K562 (cell line): ENCODE results near the gene TMX3. TPM values are rescaled to one million over a fixed set of nuclear protein-coding genes. Genes with fewer than 3 reads are reported as not detected.

Source experiments
- ATAC-seq: fragments of 200-7000 bp; cut with Tn5 transposase; 3 replicates; pipeline ENCODE4 v1.9.1; 2020; ENCODE audit warnings: moderate library complexity
- Bru-seq: library from RNA; stranded (reverse); fragments of 400-500 nt; gene quantifications from one replicate; lab custom pipeline; 2021; lab: Mats Ljungman, UMichigan
- BruChase-seq, 2 experiments: library from RNA; stranded (reverse); fragments of 400-500 nt; gene quantifications; one replicate each; lab custom pipeline; 2021; lab: Mats Ljungman, UMichigan
- BruUV-seq: library from RNA; stranded (reverse); fragments of 400-500 nt; replicated peaks from 2 replicates; lab custom pipeline; 2021; lab: Mats Ljungman, UMichigan
- CTCF ChIA-PET: fragments of 300-600 bp; formaldehyde crosslinking; extraction: SDS; loops from one replicate; lab custom pipeline; 2021; ENCODE audit warnings: low intra/inter-chr PET ratio; lab: Yijun Ruan, JAX
- POLR2A ChIA-PET: fragments of 300-600, 350-650 bp; sonication (Branson Sonifier 250); formaldehyde crosslinking; extraction: SDS; loops from one replicate; lab custom pipeline; 2021; ENCODE audit warnings: antibody characterized with exemption, inconsistent platforms; lab: Yijun Ruan, JAX
- DNase-seq, 4 experiments: peaks; one replicate each; pipeline versions ENCODE4 v3.0.0 to v3.0.0-alpha.2; 2011 to 2018; ENCODE audit warnings: low spot score in 3 of 4, mixed read lengths in 3 of 4; ENCODE audit errors: extremely low read depth in 1 of 4
- FAIRE-seq: peaks from 2 replicates; lab custom pipeline; 2011; peaks lifted over from hg19 to GRCh38; lab: Jason Lieb, UNC
- H2AFZ ChIP-seq: 2 replicates; pipeline ENCODE4 v1.6.0; 2011; ENCODE audit warnings: low read depth, low read length, control low read depth, inconsistent platforms
- H3K27ac ChIP-seq: fragments of 200-600 bp; 3 replicates; pipeline ENCODE4 v1.8.0; 2011; ENCODE audit warnings: low read depth, mild to moderate bottlenecking, control low read depth, inconsistent platforms, low read length, moderate library complexity, mixed read lengths; ENCODE audit errors: extremely low read depth
- H3K27me3 ChIP-seq, 2 experiments: fragments of 300-600 bp in 1 of 2; 2 replicates in 1 of 2; 3 replicates in 1 of 2; pipeline versions ENCODE4 v1.6.0 to v1.8.0; 2011; ENCODE audit warnings: inconsistent platforms in 2 of 2, low read length in 2 of 2, mild to moderate bottlenecking in 1 of 2, mixed read lengths in 1 of 2, moderate library complexity in 1 of 2; ENCODE audit not compliant: control insufficient read depth in 2 of 2, insufficient read depth in 2 of 2
- H3K36me3 ChIP-seq: fragments of 300-600 bp; 3 replicates; pipeline ENCODE4 v1.8.0; 2011; ENCODE audit warnings: mild to moderate bottlenecking, low read length, inconsistent platforms; ENCODE audit not compliant: control insufficient read depth, insufficient read depth
- H3K4me1 ChIP-seq, 2 experiments: fragments of 200-600 bp in 1 of 2; replicated peaks in 1 of 2; 2 replicates in 1 of 2; 3 replicates in 1 of 2; pipeline versions ENCODE4 v1.5.1 to v1.8.0; 2011; ENCODE audit warnings: inconsistent platforms in 2 of 2, low read length in 2 of 2, mild to moderate bottlenecking in 1 of 2, mixed read lengths in 1 of 2, moderate library complexity in 1 of 2; ENCODE audit not compliant: control insufficient read depth in 2 of 2, insufficient read depth in 2 of 2
- H3K4me2 ChIP-seq: 2 replicates; pipeline ENCODE4 v1.6.1; 2011; ENCODE audit warnings: low read length, control low read depth, inconsistent platforms, mixed read lengths; ENCODE audit not compliant: insufficient read depth
- H3K4me3 ChIP-seq: fragments of 200-600 bp; sonication (generic), shearing (Covaris generic); 2 replicates; pipeline ENCODE4 v1.5.1; 2016; ENCODE audit warnings: control low read depth, inconsistent platforms
- H3K79me2 ChIP-seq: fragments of 200-600 bp; 3 replicates; pipeline ENCODE4 v1.8.0; 2011; ENCODE audit warnings: low read length, inconsistent platforms; ENCODE audit not compliant: control insufficient read depth, insufficient read depth
- H3K9ac ChIP-seq, 2 experiments: 2 replicates each; pipeline versions ENCODE4 v1.6.0 to v1.6.1; 2011; ENCODE audit warnings: low read depth in 2 of 2, low read length in 2 of 2, control low read depth in 1 of 2, inconsistent platforms in 1 of 2, mild to moderate bottlenecking in 1 of 2, mixed read lengths in 1 of 2; ENCODE audit not compliant: insufficient read depth in 1 of 2
- H3K9me1 ChIP-seq: one replicate; pipeline ENCODE4 v1.6.0; 2011; ENCODE audit warnings: inconsistent platforms, mild to moderate bottlenecking, low read length, moderate library complexity; ENCODE audit not compliant: control insufficient read depth, insufficient read depth
- H3K9me3 ChIP-seq: replicated peaks from 2 replicates; pipeline ENCODE4 v1.5.1; 2011; ENCODE audit warnings: low read depth, low read length, inconsistent platforms; ENCODE audit not compliant: control insufficient read depth, insufficient read depth
- H4K20me1 ChIP-seq: replicated peaks from 2 replicates; pipeline ENCODE4 v1.6.1; 2011; ENCODE audit warnings: low read length, inconsistent platforms, mixed read lengths; ENCODE audit not compliant: control insufficient read depth, insufficient read depth
- ETV1 ChIP-seq: fragments of 450-650 bp; conservative IDR thresholded peaks from 2 replicates; pipeline ENCODE4 v1.6.1; 2016; ENCODE audit warnings: missing genetic modification characterization, control low read depth, low read depth, missing compliant biosample characterization
- GABPB1 ChIP-seq: sonication (generic); formaldehyde crosslinking; IDR thresholded peaks from 2 replicates; pipeline ENCODE4 v1.8.0; 2022; ENCODE audit warnings: mild to moderate bottlenecking, missing genetic modification reagents
- L3MBTL2 ChIP-seq: fragments of 450-650 bp; IDR thresholded peaks from 2 replicates; pipeline ENCODE4 v1.6.1; 2016; ENCODE audit warnings: mild to moderate bottlenecking, moderate library complexity
- PHF8 ChIP-seq: fragments of 200-600 bp; sonication (generic); IDR thresholded peaks from 2 replicates; pipeline ENCODE4 v1.6.1; 2012; ENCODE audit warnings: mixed run types, mild to moderate bottlenecking, inconsistent platforms, low read length, moderate library complexity, borderline replicate concordance
- POLR2AphosphoS5 ChIP-seq: IDR thresholded peaks from 2 replicates; pipeline ENCODE4 v1.6.1; 2011; ENCODE audit warnings: mild to moderate bottlenecking, low read depth, low read length, moderate library complexity; ENCODE audit not compliant: control insufficient read depth, insufficient read depth
- RBBP5 ChIP-seq: fragments of 200-600 bp; sonication (generic); IDR thresholded peaks from 2 replicates; pipeline ENCODE4 v1.6.1; 2012; ENCODE audit warnings: borderline replicate concordance, mild to moderate bottlenecking, low read length, control low read depth, inconsistent platforms; ENCODE audit not compliant: insufficient read depth, poor library complexity, severe bottlenecking
- TBP ChIP-seq: optimal IDR thresholded peaks from 2 replicates; pipeline ENCODE3; 2011; ENCODE audit warnings: low read depth, low read length, improper control_type of control experiment
- TRIM24 ChIP-seq, 2 experiments: fragments of 450-650 bp; IDR thresholded peaks; 2 replicates each; pipeline ENCODE4 v1.6.1; 2016
- WGBS: fragments of 100-300 bp; shearing (Covaris generic); methylation state at CpG from one replicate; pipeline ENCODE4 v1.1.6; 2016; ENCODE audit warnings: low coverage, mixed read lengths; ENCODE audit not compliant: insufficient coverage; ENCODE audit errors: missing lambda C conversion rate; 5-methylcytosine and 5-hydroxymethylcytosine counted together
- in situ Hi-C: fragments of 300-500 bp; cut with MboI; formaldehyde crosslinking; loops from 4 replicates; pipeline ENCODE4 v1.15.0; 2018; ENCODE audit warnings: inconsistent platforms, mixed read lengths
- intact Hi-C: fragments of 100-400 bp; cut with micrococcal nuclease; formaldehyde crosslinking; loops from 2 replicates; pipeline ENCODE4 v1.14.2; 2022
- long read RNA-seq, 3 experiments: library from polyadenylated mRNA in 2 of 3; library from RNA in 1 of 3; unstranded in 2 of 3; stranded (forward) in 1 of 3; transcript quantifications; one replicate each; pipeline ENCODE4 v2.0.0, GENCODE V29; 2019 to 2022
- polyA minus RNA-seq, 3 experiments: library from RNA; depleted of rRNA, polyadenylated mRNA; stranded (reverse); fragments of >200 nt; gene quantifications; 2 replicates each; pipeline ENCODE4 v1.2.3, GENCODE V29; 2011
- polyA plus RNA-seq, 8 experiments: library from polyadenylated mRNA; depleted of rRNA in 4 of 8; stranded (reverse) in 5 of 8; unstranded in 3 of 8; fragments of >200 nt; fragmentation: Nextera tagmentation in 2 of 8; fragmentation: Illumina TruSeq in 1 of 8; extraction: Ambion mirVana in 2 of 8; extraction: Trizol in 1 of 8; gene quantifications; 2 replicates each; pipeline versions ENCODE4 v1.2.1 to v1.2.3, GENCODE V29; 2011 to 2014; ENCODE audit warnings: inconsistent platforms in 1 of 8, missing spikeins in 1 of 8
- total RNA-seq, 7 experiments: library from RNA; depleted of rRNA in 6 of 7; stranded (reverse); fragments of >200 nt in 6 of 7; fragmentation: Illumina TruSeq in 2 of 7; extraction: Trizol in 2 of 7; gene quantifications; 2 replicates each; pipeline versions ENCODE4 v1.2.1 to v1.2.3, GENCODE V29; 2011 to 2021; ENCODE audit warnings: low replicate concordance in 1 of 7
- TF ChIP-seq, protein P1 (sequence below): IDR thresholded peaks from 3 replicates; pipeline ENCODE4 v1.6.1; 2011; ENCODE audit warnings: borderline replicate concordance, mild to moderate bottlenecking, moderate library complexity; ENCODE audit not compliant: insufficient read length; ENCODE audit errors: extremely low read depth

Gene TMX3, protein sequence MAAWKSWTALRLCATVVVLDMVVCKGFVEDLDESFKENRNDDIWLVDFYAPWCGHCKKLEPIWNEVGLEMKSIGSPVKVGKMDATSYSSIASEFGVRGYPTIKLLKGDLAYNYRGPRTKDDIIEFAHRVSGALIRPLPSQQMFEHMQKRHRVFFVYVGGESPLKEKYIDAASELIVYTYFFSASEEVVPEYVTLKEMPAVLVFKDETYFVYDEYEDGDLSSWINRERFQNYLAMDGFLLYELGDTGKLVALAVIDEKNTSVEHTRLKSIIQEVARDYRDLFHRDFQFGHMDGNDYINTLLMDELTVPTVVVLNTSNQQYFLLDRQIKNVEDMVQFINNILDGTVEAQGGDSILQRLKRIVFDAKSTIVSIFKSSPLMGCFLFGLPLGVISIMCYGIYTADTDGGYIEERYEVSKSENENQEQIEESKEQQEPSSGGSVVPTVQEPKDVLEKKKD
- total RNA-seq (2011; cell fraction: chromatin; rRNA removed; ENCODE audit: low replicate concordance) = 42.1 and 148 TPM in 2 replicates
- total RNA-seq (2011; cell fraction: nucleolus; rRNA removed) = 19.8 and 27.4 TPM in 2 replicates
- total RNA-seq (2011; cell fraction: nucleoplasm; rRNA removed) = 64.2 and 113 TPM in 2 replicates
- 11.3 and 16.2 TPM in 2 replicates for total RNA-seq (2014; rRNA removed)
- total RNA-seq (2014; rRNA removed; fragmentation: Illumina TruSeq; extraction: Trizol) = 28.3 and 30.8 TPM in 2 replicates
- 21.0 and 21.6 TPM in 2 replicates for total RNA-seq (2015; rRNA removed; fragmentation: Illumina TruSeq; extraction: Trizol)
- 21.0 and 26.2 TPM in 2 replicates for total RNA-seq (2021)
- 27.0 and 40.5 TPM in 2 replicates for polyA plus RNA-seq (2011; rRNA removed)
- 8.7 and 9.5 TPM in 2 replicates for polyA plus RNA-seq (2011; cell fraction: cytosol; rRNA removed)
- 93.6 and 99.6 TPM in 2 replicates for polyA plus RNA-seq (2011; cell fraction: nucleus; rRNA removed)
- polyA plus RNA-seq (2012) = 12.4 and 17.1 TPM in 2 replicates
- polyA plus RNA-seq (2014; fragmentation: Illumina TruSeq; extraction: Trizol) = 16.3 and 20.7 TPM in 2 replicates
- 10 to 100 TPM; 13.2 to 14.2 TPM for polyA plus RNA-seq (2014; fragmentation: Nextera tagmentation; extraction: Ambion mirVana)
- 14.8 and 17.8 TPM in 2 replicates for polyA plus RNA-seq (2014; rRNA removed)
- polyA minus RNA-seq (2011; rRNA and poly(A)+ RNA removed) = 37.7 and 38.8 TPM in 2 replicates
- 20.2 and 20.9 TPM in 2 replicates for polyA minus RNA-seq (2011; cell fraction: cytosol; rRNA and poly(A)+ RNA removed)
- 47.1 and 73.5 TPM in 2 replicates for polyA minus RNA-seq (2011; cell fraction: nucleus; rRNA and poly(A)+ RNA removed)
- Bru-seq, nascent RNA = percentile 80 among the genes with signal in this experiment
- percentile 87 among the genes with signal in this experiment for BruChase-seq, experiment 1, labeled RNA remaining after a 2-hour chase
- percentile 85 among the genes with signal in this experiment for BruChase-seq, experiment 2, labeled RNA remaining after a 6-hour chase
- long read RNA-seq, experiment 1, full-length matches to known transcripts = 70 of 95 reads
- long read RNA-seq, experiment 1, partial matches to known transcripts = 7 of 95 reads
- long read RNA-seq, experiment 1, other reads (novel, unspliced or antisense) = 18 of 95 reads
- long read RNA-seq, experiment 2, partial matches to known transcripts = 0 of 15 reads
- long read RNA-seq, experiment 2, other reads (novel, unspliced or antisense) = 13 of 15 reads
- long read RNA-seq, experiment 3, full-length matches to known transcripts = 4 of 5 reads
- long read RNA-seq, experiment 3, partial matches to known transcripts = 0 of 5 reads
- long read RNA-seq, experiment 3, other reads (novel, unspliced or antisense) = 1 of 5 reads

- ATAC-seq (peak; percentile 99), FAIRE-seq (peak; percentile 88), DNase-seq (peak; percentile 91 to 94 (median 92))
- ChIA-PET CTCF (no interaction called here), POLR2A (interaction anchor here (0.6 to 1.0 kb wide), 2 partner anchors 9 to 1370 kb away, joined by 3 read pairs; no protein-coding TSS in a partner anchor)
- no peaks in the 10 kb centered on the region for H3K9me3 ChIP-seq
- intact Hi-C loops (no loop called here), in situ Hi-C loops (no loop called here)
- peak within 1 kb of the TSS; percentile 92 for H3K4me3 ChIP-seq
- BruUV-seq = no TSS peak
- peak within 1 kb of the TSS; percentile 88 for H3K4me2 ChIP-seq
- no peaks in the 10 kb centered on the region; a peak in 1 of 5 replicates for H3K4me1 ChIP-seq
- no peaks in the 10 kb centered on the region for H3K27me3 ChIP-seq
- peak within 1 kb of the TSS; percentile 82 for H3K27ac ChIP-seq
- peaks cover 33% of the 10 kb centered on the region for H3K36me3 ChIP-seq
- H3K79me2 ChIP-seq = peaks cover 45% of the 10 kb centered on the region
- under 1% methylated on average over 26 of the region's 70 CpGs for WGBS
- peak within 1 kb of the TSS; percentile 93 for H2AFZ ChIP-seq
- H3K9me1 ChIP-seq = no peaks in the 10 kb centered on the region
- H3K9ac ChIP-seq = peak within 1 kb of the TSS; percentile 82 to 93
- H4K20me1 ChIP-seq = no peaks in the 10 kb centered on the region
- TF ChIP-seq GABPB1 (CRISPR knock-in tag) (peak; percentile 90), POLR2AphosphoS5 (0 out of 2 replicates have a peak, but pooled peaks have one; percentile 56), RBBP5 (peak; percentile 61), TRIM24 (IDR thresholded peaks at IDR 0.05) (peak in 1 of 2 experiments; percentile 65; a peak in 2 of 4 replicates), L3MBTL2 (peak; percentile 90), ETV1 (tag) (peak; percentile 62; the same call in 1 of the 2 replicates), TBP (peak; percentile 53), PHF8 (peak; percentile 80; the same call in 1 of the 2 replicates)
- TF ChIP-seq, protein P1, sequence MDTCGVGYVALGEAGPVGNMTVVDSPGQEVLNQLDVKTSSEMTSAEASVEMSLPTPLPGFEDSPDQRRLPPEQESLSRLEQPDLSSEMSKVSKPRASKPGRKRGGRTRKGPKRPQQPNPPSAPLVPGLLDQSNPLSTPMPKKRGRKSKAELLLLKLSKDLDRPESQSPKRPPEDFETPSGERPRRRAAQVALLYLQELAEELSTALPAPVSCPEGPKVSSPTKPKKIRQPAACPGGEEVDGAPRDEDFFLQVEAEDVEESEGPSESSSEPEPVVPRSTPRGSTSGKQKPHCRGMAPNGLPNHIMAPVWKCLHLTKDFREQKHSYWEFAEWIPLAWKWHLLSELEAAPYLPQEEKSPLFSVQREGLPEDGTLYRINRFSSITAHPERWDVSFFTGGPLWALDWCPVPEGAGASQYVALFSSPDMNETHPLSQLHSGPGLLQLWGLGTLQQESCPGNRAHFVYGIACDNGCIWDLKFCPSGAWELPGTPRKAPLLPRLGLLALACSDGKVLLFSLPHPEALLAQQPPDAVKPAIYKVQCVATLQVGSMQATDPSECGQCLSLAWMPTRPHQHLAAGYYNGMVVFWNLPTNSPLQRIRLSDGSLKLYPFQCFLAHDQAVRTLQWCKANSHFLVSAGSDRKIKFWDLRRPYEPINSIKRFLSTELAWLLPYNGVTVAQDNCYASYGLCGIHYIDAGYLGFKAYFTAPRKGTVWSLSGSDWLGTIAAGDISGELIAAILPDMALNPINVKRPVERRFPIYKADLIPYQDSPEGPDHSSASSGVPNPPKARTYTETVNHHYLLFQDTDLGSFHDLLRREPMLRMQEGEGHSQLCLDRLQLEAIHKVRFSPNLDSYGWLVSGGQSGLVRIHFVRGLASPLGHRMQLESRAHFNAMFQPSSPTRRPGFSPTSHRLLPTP = no peak
Measured at GRCh38 chr18:68714712-68715496, at the start of gene TMX3. Gene TMX3 (minus strand): TSS chr18:68715108. CDS start chr18:68714981, 127 bp downstream.
